Kidney (tissue), 14 donors: ENCODE data around the gene TSSK1B. TPM values are rescaled to one million over a fixed set of nuclear protein-coding genes. Genes with fewer than 3 reads are reported as not detected.
"Not testable (repeated sequence)": the region's sequence is repeated elsewhere in the genome, so short reads cannot be mapped to it uniquely, and the experiment has no call there.

Experiments
- DNase-seq, 5 donors: peaks; one replicate each; pipeline ENCODE4 v3.0.0-alpha.2; 2013 to 2020
- FAIRE-seq: peaks from 2 replicates; lab custom pipeline; 2012; peaks lifted over from hg19 to GRCh38; lab: Jason Lieb, UNC
- H3K27ac ChIP-seq, 2 donors: one replicate each; pipeline ENCODE4 v1.7.0; 2013; ENCODE audit warnings: low read depth in 2 of 2, low read length in 2 of 2, inconsistent platforms in 1 of 2
- H3K27me3 ChIP-seq: one replicate; pipeline ENCODE4 v1.7.1; 2013; ENCODE audit warnings: low read length, inconsistent platforms; ENCODE audit not compliant: control insufficient read depth, insufficient read depth
- H3K36me3 ChIP-seq, 3 donors: one replicate each; pipeline versions ENCODE4 v1.7.0 to v1.7.1; 2013; ENCODE audit warnings: low read length in 3 of 3, control low read depth in 1 of 3, inconsistent platforms in 1 of 3; ENCODE audit not compliant: insufficient read depth in 3 of 3, control insufficient read depth in 2 of 3
- H3K4me1 ChIP-seq, 3 donors: one replicate each; pipeline versions ENCODE4 v1.7.0 to v1.7.1; 2013; ENCODE audit warnings: low read length in 3 of 3, inconsistent platforms in 1 of 3, low read depth in 1 of 3; ENCODE audit not compliant: control insufficient read depth in 2 of 3, insufficient read depth in 2 of 3
- H3K4me3 ChIP-seq, 3 donors: one replicate each; pipeline versions ENCODE4 v1.7.0 to v1.8.1; 2013; ENCODE audit warnings: low read length in 3 of 3, control low read depth in 1 of 3, inconsistent platforms in 1 of 3
- H3K9ac ChIP-seq, 3 donors: one replicate each; pipeline versions ENCODE4 v1.7.0 to v1.7.1; 2013; ENCODE audit warnings: low read length in 3 of 3, control low read depth in 1 of 3, inconsistent platforms in 1 of 3
- H3K9me3 ChIP-seq, 3 donors: one replicate each; pipeline versions ENCODE4 v1.7.0 to v1.7.1; 2013; ENCODE audit warnings: low read length in 3 of 3, control low read depth in 1 of 3, inconsistent platforms in 1 of 3; ENCODE audit not compliant: control insufficient read depth in 2 of 3, insufficient read depth in 1 of 3
- intact Hi-C: fragments of 100-400 bp; cut with DNase I; formaldehyde crosslinking; loops from one replicate; pipeline ENCODE4 v1.11.1; 2022
- polyA plus RNA-seq: library from polyadenylated mRNA; stranded (reverse); fragments of 350-450 nt; fragmentation: Illumina TruSeq; extraction: RNeasy Lipid Tissue Mini Kit (QIAGEN cat#74804); gene quantifications from one replicate; pipeline ENCODE4 v1.2.3, GENCODE V29; 2014; ENCODE audit warnings: low read depth, low replicate concordance; ENCODE audit not compliant: insufficient read depth
- total RNA-seq: library from RNA; stranded (reverse); fragmentation: NEBNext Ultra II Directional; extraction: Animal tissue kit (Norgen Biotek cat#: 25700); gene quantifications from one replicate; pipeline ENCODE4 v1.2.1, GENCODE V29; 2021
- TF ChIP-seq, protein P1 (sequence below): IDR thresholded peaks from 3 replicates; pipeline ENCODE4 v1.5.1; 2012; ENCODE audit warnings: mild to moderate bottlenecking, moderate library complexity, borderline replicate concordance; ENCODE audit not compliant: insufficient read depth; ENCODE audit errors: extremely low read depth
- donor health status: control.
- donor health status: control.
- donor health status: control.
- donor health status: control.
- donor health status: control.
- donor health status: DM: yes; HTN: yes; CAD: no.
- donor health status: Normal renal cell carcinoma (clear cell type).

Gene TSSK1B
- total and polyA plus RNA-seq, 2 donors from 2014 or later, result 0.13 TPM; not detected in 1

DNA sequence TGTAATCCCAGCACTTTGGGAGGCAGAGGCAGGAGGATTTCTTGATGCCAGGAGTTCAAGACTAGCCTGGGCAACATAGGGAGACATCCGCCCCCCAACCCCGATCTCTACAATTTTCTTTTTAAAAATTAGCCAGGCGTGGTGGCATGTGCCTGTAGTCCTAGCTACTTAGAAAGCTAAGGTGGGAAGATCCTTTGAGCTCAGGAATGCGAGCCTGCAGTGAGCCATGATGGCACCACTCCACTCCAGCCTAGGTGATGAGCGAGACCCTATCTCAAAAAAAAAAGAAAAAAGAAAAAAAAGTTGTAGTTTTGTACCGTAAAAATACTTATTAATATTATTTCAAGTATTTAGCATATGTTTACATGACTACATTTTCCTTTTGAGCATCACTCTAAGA is 29.3 kb downstream of the TSSK1B start:
- DNase-seq, result no peak
- no peak overlapping the region for H3K27ac ChIP-seq
- intact Hi-C loops, result no loop called here
- H3K4me1 ChIP-seq, result no peaks in the 10 kb centered on the region
- TF ChIP-seq, protein P1, sequence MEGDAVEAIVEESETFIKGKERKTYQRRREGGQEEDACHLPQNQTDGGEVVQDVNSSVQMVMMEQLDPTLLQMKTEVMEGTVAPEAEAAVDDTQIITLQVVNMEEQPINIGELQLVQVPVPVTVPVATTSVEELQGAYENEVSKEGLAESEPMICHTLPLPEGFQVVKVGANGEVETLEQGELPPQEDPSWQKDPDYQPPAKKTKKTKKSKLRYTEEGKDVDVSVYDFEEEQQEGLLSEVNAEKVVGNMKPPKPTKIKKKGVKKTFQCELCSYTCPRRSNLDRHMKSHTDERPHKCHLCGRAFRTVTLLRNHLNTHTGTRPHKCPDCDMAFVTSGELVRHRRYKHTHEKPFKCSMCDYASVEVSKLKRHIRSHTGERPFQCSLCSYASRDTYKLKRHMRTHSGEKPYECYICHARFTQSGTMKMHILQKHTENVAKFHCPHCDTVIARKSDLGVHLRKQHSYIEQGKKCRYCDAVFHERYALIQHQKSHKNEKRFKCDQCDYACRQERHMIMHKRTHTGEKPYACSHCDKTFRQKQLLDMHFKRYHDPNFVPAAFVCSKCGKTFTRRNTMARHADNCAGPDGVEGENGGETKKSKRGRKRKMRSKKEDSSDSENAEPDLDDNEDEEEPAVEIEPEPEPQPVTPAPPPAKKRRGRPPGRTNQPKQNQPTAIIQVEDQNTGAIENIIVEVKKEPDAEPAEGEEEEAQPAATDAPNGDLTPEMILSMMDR, result no peak
- H3K9me3 ChIP-seq, result no peaks in the 10 kb centered on the region
- H3K9ac ChIP-seq, result no peak overlapping the region
- H3K4me3 ChIP-seq, result no peak overlapping the region
- no peaks in the 10 kb centered on the region for H3K36me3 ChIP-seq
- no peak for FAIRE-seq
- H3K27me3 ChIP-seq, result no peaks in the 10 kb centered on the region

GRCh38 chr5:113404269-113404668 is 30.5 kb downstream of the TSSK1B start:
- intact Hi-C loops, result no loop called here
- Histone ChIP-seq H3K9ac (no peak overlapping the region), H3K9me3 (no peaks in the 10 kb centered on the region), H3K4me1 (no peaks in the 10 kb centered on the region), H3K27me3 (no peaks in the 10 kb centered on the region), H3K27ac (no peak overlapping the region), H3K36me3 (no peaks in the 10 kb centered on the region), H3K4me3 (no peak overlapping the region)
- FAIRE-seq (no peak), DNase-seq (no peak)
- TF ChIP-seq, protein P1, result no peak

- H3K36me3 ChIP-seq, FAIRE-seq, H3K27ac ChIP-seq, H3K4me1 ChIP-seq, H3K9me3 ChIP-seq, intact Hi-C loops, H3K27me3 ChIP-seq, H3K9ac ChIP-seq, DNase-seq, H3K4me3 ChIP-seq: not testable (repeated sequence)
These were observed 36.8 kb downstream of the TSSK1B start for GRCh38 chr5:113397986-113398385.

GRCh38 chr5:113397046-113397445 is 37.7 kb downstream of the TSSK1B start:
- H3K9ac ChIP-seq, result no peak overlapping the region
- no peaks in the 10 kb centered on the region for H3K27me3 ChIP-seq
- FAIRE-seq (no peak), DNase-seq (no peak)
- TF ChIP-seq, protein P1, result no peak
- no peaks in the 10 kb centered on the region for H3K9me3 ChIP-seq
- H3K4me1 ChIP-seq, result no peaks in the 10 kb centered on the region
- intact Hi-C loops, result no loop called here
- no peaks in the 10 kb centered on the region for H3K36me3 ChIP-seq
- H3K4me3 ChIP-seq, result no peak overlapping the region
- no peak overlapping the region for H3K27ac ChIP-seq
